Endodermal cell (in vitro differentiated cells): ENCODE data around the gene NEDD4L. TPM values are rescaled to one million over a fixed set of nuclear protein-coding genes. Genes with fewer than 3 reads are reported as not detected.

Experiments used
- DNase-seq: peaks from one replicate; pipeline ENCODE4 v3.0.0-alpha.2; 2017
- H3K27ac ChIP-seq: 2 replicates; pipeline ENCODE4 v1.5.1; 2013; ENCODE audit warnings: mild to moderate bottlenecking, low read depth, low read length, moderate library complexity
- H3K27me3 ChIP-seq: 2 replicates; pipeline ENCODE4 v1.6.1; 2013; ENCODE audit warnings: mild to moderate bottlenecking, low read length, moderate library complexity; ENCODE audit not compliant: insufficient read depth, control insufficient read depth, poor library complexity, severe bottlenecking
- H3K36me3 ChIP-seq: 2 replicates; pipeline ENCODE4 v1.7.0; 2013; ENCODE audit warnings: mild to moderate bottlenecking, low read length, moderate library complexity; ENCODE audit not compliant: control insufficient read depth, insufficient read depth
- H3K4me1 ChIP-seq: one replicate; pipeline ENCODE4 v1.7.0; 2013; ENCODE audit warnings: low read length; ENCODE audit not compliant: control insufficient read depth, insufficient read depth
- H3K4me3 ChIP-seq: 2 replicates; pipeline ENCODE4 v1.5.1; 2013; ENCODE audit warnings: mild to moderate bottlenecking, low read length, moderate library complexity
- H3K9ac ChIP-seq: 2 replicates; pipeline ENCODE4 v1.6.1; 2013; ENCODE audit warnings: mild to moderate bottlenecking, low read length, moderate library complexity; ENCODE audit not compliant: poor library complexity, severe bottlenecking; ENCODE audit errors: extremely low read depth
- H3K9me3 ChIP-seq: 2 replicates; pipeline ENCODE4 v1.6.1; 2013; ENCODE audit warnings: mild to moderate bottlenecking, low read length, moderate library complexity; ENCODE audit not compliant: control insufficient read depth
- H3K27ac Mint-ChIP-seq: 2 replicates; pipeline ENCODE4 v1.8.0; 2020; ENCODE audit warnings: mixed read lengths
- H3K27me3 Mint-ChIP-seq: 2 replicates; pipeline ENCODE4 v1.8.0; 2021; ENCODE audit warnings: mild to moderate bottlenecking, mixed read lengths; ENCODE audit not compliant: insufficient read depth
- H3K36me3 Mint-ChIP-seq: 2 replicates; pipeline ENCODE4 v1.8.0; 2020; ENCODE audit warnings: low read depth, mixed read lengths
- H3K4me1 Mint-ChIP-seq: 2 replicates; pipeline ENCODE4 v1.8.0; 2020; ENCODE audit warnings: mixed read lengths
- H3K4me3 Mint-ChIP-seq: 2 replicates; pipeline ENCODE4 v1.8.0; 2020; ENCODE audit warnings: mild to moderate bottlenecking, moderate library complexity, mixed read lengths
- H3K9me3 Mint-ChIP-seq: 2 replicates; pipeline ENCODE4 v1.8.0; 2020; ENCODE audit warnings: mild to moderate bottlenecking, mixed read lengths
- WGBS, 2 experiments: methylation state at CpG; one replicate each; pipeline versions ENCODE4 v1.1.5 to v1.1.7; 2013; ENCODE audit warnings: missing lambda C conversion rate in 2 of 2, mixed read lengths in 1 of 2; ENCODE audit not compliant: insufficient coverage in 1 of 2, insufficient read length in 1 of 2; 5-methylcytosine and 5-hydroxymethylcytosine counted together
- total RNA-seq, 2 donors: library from RNA; stranded (reverse); fragmentation: NEBNext Ultra II Directional in 1 of 2; extraction: Animal tissue kit (Norgen Biotek cat#: 25700) in 1 of 2; gene quantifications; 2 replicates in 1 of 2; 3 replicates in 1 of 2; pipeline ENCODE4 v1.2.1, GENCODE V29; 2021
- TF ChIP-seq, protein P1 (sequence below): fragments of 200-600 bp; sonication (generic); conservative IDR thresholded peaks from 2 replicates; pipeline ENCODE4 v1.5.0; 2021; ENCODE audit warnings: antibody characterized with exemption, mild to moderate bottlenecking

NEDD4L gene
- total RNA-seq, 2 donors from 2014 or later: 70.5 to 75.3 TPM

DNA sequence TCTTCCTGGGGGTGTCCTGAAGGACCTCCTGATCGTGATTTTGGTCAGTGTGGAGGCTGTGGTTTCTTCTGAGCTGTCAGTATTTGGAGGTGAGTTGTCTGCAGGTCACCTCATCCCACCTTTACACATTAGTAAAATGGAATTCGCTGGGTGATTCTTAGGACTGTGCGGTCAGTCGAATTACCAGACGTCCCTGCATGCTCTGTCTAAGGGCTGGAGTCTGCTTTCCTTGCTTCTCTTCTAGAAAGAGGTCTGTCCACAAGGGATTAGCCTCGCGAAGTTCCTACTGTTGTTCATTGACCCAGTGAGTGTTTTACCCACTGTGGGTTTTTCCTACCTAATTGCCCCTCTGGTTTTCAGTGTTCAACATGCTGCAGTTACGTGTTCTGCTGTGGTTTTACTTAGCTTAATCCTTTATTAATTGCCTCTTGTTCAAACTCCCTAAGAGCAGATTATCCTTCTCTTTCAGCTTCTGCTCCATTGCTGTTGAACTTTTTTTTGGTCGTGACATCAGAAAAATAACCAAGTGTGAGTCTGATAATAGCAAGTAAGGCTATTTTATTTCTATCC lies 183.4 kb downstream of the NEDD4L start:
- no peak overlapping the region for H3K27ac Mint-ChIP-seq
- H3K4me1 ChIP-seq: peaks cover 4% of the 10 kb centered on the region
- peaks cover 73% of the 10 kb centered on the region for H3K4me1 Mint-ChIP-seq
- no peak overlapping the region for H3K9ac ChIP-seq
- no peaks in the 10 kb centered on the region for H3K9me3 Mint-ChIP-seq
- no peak for DNase-seq
- no peaks in the 10 kb centered on the region for H3K27me3 ChIP-seq
- no peaks in the 10 kb centered on the region for H3K27me3 Mint-ChIP-seq
- 92 to 99% methylated on average over 7 to 9 of the region's 9 CpGs for WGBS, 2 experiments
- H3K4me3 Mint-ChIP-seq: no peak overlapping the region
- H3K36me3 ChIP-seq: no peaks in the 10 kb centered on the region
- H3K9me3 ChIP-seq: no peaks in the 10 kb centered on the region
- H3K36me3 Mint-ChIP-seq: peaks cover 2% of the 10 kb centered on the region
- H3K4me3 ChIP-seq: no peak overlapping the region
- no peak overlapping the region for H3K27ac ChIP-seq
- TF ChIP-seq, protein P1, sequence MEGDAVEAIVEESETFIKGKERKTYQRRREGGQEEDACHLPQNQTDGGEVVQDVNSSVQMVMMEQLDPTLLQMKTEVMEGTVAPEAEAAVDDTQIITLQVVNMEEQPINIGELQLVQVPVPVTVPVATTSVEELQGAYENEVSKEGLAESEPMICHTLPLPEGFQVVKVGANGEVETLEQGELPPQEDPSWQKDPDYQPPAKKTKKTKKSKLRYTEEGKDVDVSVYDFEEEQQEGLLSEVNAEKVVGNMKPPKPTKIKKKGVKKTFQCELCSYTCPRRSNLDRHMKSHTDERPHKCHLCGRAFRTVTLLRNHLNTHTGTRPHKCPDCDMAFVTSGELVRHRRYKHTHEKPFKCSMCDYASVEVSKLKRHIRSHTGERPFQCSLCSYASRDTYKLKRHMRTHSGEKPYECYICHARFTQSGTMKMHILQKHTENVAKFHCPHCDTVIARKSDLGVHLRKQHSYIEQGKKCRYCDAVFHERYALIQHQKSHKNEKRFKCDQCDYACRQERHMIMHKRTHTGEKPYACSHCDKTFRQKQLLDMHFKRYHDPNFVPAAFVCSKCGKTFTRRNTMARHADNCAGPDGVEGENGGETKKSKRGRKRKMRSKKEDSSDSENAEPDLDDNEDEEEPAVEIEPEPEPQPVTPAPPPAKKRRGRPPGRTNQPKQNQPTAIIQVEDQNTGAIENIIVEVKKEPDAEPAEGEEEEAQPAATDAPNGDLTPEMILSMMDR: no peak

DNA sequence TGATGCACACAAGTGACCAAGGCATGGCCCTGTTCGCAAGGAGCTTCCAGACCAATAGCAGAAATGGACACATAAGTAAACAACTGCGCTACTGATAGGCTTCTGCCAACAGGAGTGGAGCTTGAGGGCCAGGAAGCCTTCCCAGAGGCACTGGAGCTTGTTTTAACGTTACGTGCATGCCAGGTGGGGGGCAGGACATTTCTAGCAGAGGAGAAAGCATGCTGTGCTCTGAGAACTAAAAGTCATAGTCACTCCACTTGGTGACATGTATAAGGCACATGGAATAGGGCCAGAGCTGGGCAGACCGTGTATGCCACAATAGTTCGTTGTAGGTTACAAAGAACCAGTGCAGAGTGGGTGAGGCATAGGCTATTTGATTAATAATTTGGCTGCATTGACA lies 184.2 kb downstream of the NEDD4L start:
- no peaks in the 10 kb centered on the region for H3K27me3 ChIP-seq
- DNase-seq: no peak
- Mint-ChIP-seq H3K4me1 (peaks cover 73% of the 10 kb centered on the region), H3K36me3 (peaks cover 8% of the 10 kb centered on the region), H3K4me3 (no peak overlapping the region), H3K9me3 (no peaks in the 10 kb centered on the region), H3K27ac (no peak overlapping the region), H3K27me3 (no peaks in the 10 kb centered on the region)
- TF ChIP-seq, protein P1: no peak
- 83 to 90% methylated on average over 6 of the region's 6 CpGs for WGBS, 2 experiments
- H3K4me3 ChIP-seq: no peak overlapping the region
- no peaks in the 10 kb centered on the region for H3K36me3 ChIP-seq
- peaks cover 4% of the 10 kb centered on the region for H3K4me1 ChIP-seq
- no peak overlapping the region for H3K27ac ChIP-seq
- H3K9me3 ChIP-seq: no peaks in the 10 kb centered on the region
- no peak overlapping the region for H3K9ac ChIP-seq

DNA sequence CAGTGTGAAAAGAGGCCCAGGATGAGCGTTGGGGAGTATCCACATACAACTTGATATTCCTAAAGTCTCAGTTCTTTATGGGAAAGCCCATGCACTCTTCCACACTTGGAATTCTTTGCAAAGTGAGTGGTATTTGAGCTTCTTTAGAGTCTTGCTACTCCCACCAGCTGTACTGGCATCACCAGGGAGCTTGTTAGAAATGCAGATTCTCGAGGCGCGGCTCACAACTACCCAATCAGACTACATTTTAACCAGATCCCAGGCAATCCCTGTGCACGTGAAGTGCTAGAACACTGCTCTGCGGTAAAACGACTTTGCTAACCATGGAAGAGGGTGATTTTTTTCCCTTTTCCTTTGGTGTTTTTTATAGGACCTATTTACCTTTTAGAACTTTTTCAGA lies 184.7 kb downstream of the NEDD4L start:
- WGBS, 2 experiments: 49 to 100% methylated on average over 1 to 7 of the region's 7 CpGs
- Histone ChIP-seq H3K4me3 (no peak overlapping the region), H3K36me3 (no peaks in the 10 kb centered on the region), H3K27me3 (no peaks in the 10 kb centered on the region), H3K9me3 (no peaks in the 10 kb centered on the region), H3K4me1 (peaks cover 4% of the 10 kb centered on the region), H3K9ac (no peak overlapping the region), H3K27ac (no peak overlapping the region)
- H3K4me1 Mint-ChIP-seq: peaks cover 67% of the 10 kb centered on the region
- H3K27me3 Mint-ChIP-seq: no peaks in the 10 kb centered on the region
- peaks cover 10% of the 10 kb centered on the region for H3K36me3 Mint-ChIP-seq
- H3K27ac Mint-ChIP-seq: no peak overlapping the region
- H3K4me3 Mint-ChIP-seq: no peak overlapping the region
- no peak for DNase-seq
- TF ChIP-seq, protein P1: no peak
- H3K9me3 Mint-ChIP-seq: no peaks in the 10 kb centered on the region
